Brain microvascular endothelial cell (primary cell): ENCODE results near the gene FXYD2.

Source experiments
- DNase-seq: peaks from one replicate; pipeline ENCODE4 v3.0.0-alpha.2; 2020
- H3K27ac ChIP-seq: fragments of 250-450 bp; sonication (Bioruptor Pico); 2 replicates; pipeline ENCODE4 v1.5.1; 2020; ENCODE audit warnings: mild to moderate bottlenecking, moderate library complexity
- H3K27me3 ChIP-seq: fragments of 250-450 bp; sonication (Bioruptor Pico); replicated peaks from 2 replicates; pipeline ENCODE4 v1.5.1; 2020; ENCODE audit warnings: mild to moderate bottlenecking
- H3K36me3 ChIP-seq: fragments of 250-450 bp; sonication (Bioruptor Pico); replicated peaks from 2 replicates; pipeline ENCODE4 v1.5.1; 2020; ENCODE audit warnings: mild to moderate bottlenecking
- H3K4me3 ChIP-seq: 2 replicates; pipeline ENCODE4 v1.5.1; 2011; ENCODE audit warnings: low read depth, mild to moderate bottlenecking, control low read depth, low read length, moderate library complexity
- in situ Hi-C: cut with HindIII; loops from 2 replicates; pipeline ENCODE4 v1.10.0; 2017; ENCODE audit warnings: low sequenced_read_pairs, low pct_ligation_motif_present
- TF ChIP-seq, protein P1 (sequence below): IDR thresholded peaks from 2 replicates; pipeline ENCODE4 v1.5.1; 2011; ENCODE audit warnings: low read depth, mild to moderate bottlenecking, moderate library complexity, low read length, control low read depth, inconsistent platforms; ENCODE audit errors: missing control alignments

FXYD2 gene

DNA sequence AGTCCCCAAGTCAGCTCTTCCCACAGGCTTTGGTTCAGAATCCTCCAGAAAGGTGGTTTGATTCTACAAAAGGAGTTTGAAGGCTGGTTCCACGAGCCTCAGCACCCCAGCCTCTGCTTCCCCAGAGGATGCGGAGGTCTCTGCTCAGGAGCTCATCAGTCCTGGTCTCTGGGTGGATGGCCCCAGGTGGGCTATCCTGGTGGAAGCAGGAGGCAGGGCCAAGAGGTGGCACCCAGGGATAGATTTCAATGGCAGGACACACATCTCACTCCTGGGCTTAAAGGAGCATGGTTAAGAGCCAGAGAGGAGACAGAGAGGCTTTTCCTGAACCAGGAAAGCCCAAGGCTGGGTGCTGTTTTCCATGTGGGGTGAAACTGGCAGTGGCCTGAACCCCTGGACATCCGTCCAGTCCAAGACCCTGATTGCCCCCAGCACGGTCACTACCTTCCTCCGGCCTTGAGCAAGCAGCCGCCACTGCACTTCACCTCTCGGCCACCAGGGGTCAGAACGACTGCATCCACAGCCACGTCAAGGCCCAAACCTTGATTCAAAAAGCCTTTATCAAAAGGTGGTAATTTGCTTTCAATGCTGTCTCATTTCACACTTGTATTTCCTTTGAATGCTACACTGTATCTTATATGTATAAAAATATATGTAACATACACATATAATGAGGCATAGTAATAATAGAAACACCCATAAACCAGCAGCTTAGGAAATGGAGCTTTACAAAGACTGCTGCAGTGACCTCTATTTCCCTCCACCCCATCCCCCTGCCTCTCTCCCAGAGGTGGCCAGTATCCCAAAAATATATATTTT, 19.3 kb upstream of the FXYD2 start:
- Histone ChIP-seq H3K27me3 (no peaks in the 10 kb centered on the region), H3K4me3 (no peak overlapping the region), H3K36me3 (no peaks in the 10 kb centered on the region), H3K27ac (no peak overlapping the region)
- DNase-seq = peak; percentile 56
- TF ChIP-seq, protein P1, sequence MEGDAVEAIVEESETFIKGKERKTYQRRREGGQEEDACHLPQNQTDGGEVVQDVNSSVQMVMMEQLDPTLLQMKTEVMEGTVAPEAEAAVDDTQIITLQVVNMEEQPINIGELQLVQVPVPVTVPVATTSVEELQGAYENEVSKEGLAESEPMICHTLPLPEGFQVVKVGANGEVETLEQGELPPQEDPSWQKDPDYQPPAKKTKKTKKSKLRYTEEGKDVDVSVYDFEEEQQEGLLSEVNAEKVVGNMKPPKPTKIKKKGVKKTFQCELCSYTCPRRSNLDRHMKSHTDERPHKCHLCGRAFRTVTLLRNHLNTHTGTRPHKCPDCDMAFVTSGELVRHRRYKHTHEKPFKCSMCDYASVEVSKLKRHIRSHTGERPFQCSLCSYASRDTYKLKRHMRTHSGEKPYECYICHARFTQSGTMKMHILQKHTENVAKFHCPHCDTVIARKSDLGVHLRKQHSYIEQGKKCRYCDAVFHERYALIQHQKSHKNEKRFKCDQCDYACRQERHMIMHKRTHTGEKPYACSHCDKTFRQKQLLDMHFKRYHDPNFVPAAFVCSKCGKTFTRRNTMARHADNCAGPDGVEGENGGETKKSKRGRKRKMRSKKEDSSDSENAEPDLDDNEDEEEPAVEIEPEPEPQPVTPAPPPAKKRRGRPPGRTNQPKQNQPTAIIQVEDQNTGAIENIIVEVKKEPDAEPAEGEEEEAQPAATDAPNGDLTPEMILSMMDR = peak; percentile 99
- in situ Hi-C loops = loop anchor here (25.0 kb wide), 1 partner anchor 93 kb away; the partner anchor contains the start of gene TMPRSS13

DNA sequence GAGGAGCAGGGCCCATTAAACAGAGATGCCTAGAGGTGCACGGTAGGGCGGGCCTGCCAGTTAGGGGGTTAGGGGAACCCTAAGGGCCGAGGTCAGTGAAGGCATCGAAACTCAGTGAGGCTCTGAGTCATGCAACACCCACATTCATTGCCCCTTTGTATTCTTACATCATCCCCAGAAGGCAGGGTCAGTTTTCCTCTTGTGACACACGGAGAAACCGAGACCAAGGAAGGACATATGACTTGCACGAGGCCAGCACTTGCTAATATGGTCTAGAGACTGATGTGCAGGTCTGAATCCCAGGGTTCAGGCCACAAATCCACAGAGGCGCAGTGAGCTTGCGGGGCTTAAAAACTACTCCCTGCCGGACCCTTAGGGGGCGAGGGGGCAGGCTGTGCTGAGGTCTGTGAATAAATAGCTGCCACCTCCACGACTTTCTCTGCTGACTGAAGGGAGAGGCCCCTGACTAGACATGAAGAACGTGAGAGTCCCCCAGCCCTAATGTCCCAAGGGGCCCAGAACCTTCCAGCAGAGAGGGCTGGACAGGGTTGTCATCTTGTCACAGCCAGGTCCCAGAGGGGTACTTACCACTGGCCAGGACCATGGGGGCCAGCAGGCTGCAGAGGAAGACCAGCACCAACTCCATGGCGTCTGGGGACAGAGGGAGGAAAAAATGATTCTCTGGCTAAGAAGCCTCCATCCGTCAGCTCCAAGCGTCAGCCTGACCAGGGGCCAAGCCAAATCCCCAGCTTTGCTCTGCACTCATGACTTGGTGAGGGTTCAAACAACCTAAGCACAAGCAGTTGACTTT, 17.8 kb upstream of the FXYD2 start:
- TF ChIP-seq, protein P1 = no peak
- no peaks in the 10 kb centered on the region for H3K36me3 ChIP-seq
- in situ Hi-C loops = loop anchor here (25.0 kb wide), 1 partner anchor 95 kb away; the partner anchor contains the start of gene TMPRSS13
- H3K27ac ChIP-seq = no peak overlapping the region
- DNase-seq = no peak
- peaks cover 2% of the 10 kb centered on the region for H3K27me3 ChIP-seq
- H3K4me3 ChIP-seq = no peak overlapping the region

DNA sequence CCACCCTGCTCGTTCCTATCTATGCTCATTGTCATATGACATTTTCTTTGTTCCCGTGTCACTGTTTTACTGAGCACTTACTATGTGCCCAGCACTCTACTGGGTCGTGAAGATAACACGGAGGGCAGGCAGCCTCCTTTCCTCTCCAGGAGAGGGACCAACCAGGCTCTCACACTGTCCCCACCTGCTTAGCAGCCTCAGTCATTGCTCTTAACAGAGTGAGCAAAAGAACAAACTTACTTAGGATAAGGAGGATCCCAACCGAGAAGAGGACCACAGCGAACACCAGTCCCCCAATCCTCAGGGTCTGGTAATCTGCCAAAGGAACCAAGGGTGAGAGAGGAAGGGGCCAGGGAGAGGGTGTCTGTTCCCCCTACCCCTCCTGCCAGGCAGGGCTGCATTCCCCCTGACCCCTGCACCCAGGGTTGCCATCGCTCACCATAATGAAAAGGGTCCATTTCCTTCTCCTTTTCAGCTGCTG, 17.0 kb upstream of the FXYD2 start:
- Histone ChIP-seq H3K27me3 (peaks cover 2% of the 10 kb centered on the region), H3K27ac (no peak overlapping the region), H3K4me3 (no peak overlapping the region), H3K36me3 (no peaks in the 10 kb centered on the region)
- in situ Hi-C loops = loop anchor here (25.0 kb wide), 1 partner anchor 96 kb away; the partner anchor contains the start of gene TMPRSS13
- no peak for DNase-seq
- TF ChIP-seq, protein P1 = no peak

DNA sequence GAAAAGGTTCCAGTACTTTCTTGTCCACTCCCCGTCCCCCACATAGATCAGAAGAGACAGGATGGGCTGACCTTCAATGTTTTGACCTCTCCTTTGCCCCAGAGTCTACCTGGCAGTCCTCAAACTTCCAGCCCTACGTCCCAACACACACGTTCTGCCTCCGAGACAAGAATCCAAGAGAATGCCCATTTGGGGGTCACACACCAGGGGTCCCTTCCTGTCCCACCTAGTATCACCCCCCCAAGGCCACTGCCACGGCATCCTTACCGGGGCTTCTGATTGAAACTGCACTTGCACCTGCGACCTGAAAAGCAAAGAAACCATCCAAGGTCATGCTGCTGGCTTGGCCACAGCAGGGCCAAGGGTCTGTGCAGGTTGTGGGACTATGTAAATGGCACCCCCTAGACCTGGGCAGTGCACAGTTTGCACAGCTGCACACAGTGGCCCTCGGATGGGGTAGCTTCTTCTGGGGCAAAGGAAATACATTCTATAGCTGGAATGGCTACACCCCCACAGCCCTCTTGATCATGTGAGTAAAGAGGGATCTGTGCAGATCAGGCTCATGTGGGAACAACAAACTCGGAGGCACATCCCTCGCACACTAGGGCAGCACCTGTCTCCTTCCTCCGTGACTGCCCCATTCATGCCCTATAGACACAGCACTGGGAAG, 16.5 kb upstream of the FXYD2 start:
- peaks cover 2% of the 10 kb centered on the region for H3K27me3 ChIP-seq
- no peak overlapping the region for H3K27ac ChIP-seq
- H3K36me3 ChIP-seq = no peaks in the 10 kb centered on the region
- in situ Hi-C loops = loop anchor here (25.0 kb wide), 1 partner anchor 96 kb away; the partner anchor contains the start of gene TMPRSS13
- TF ChIP-seq, protein P1 = no peak
- DNase-seq = no peak
- no peak overlapping the region for H3K4me3 ChIP-seq

DNA sequence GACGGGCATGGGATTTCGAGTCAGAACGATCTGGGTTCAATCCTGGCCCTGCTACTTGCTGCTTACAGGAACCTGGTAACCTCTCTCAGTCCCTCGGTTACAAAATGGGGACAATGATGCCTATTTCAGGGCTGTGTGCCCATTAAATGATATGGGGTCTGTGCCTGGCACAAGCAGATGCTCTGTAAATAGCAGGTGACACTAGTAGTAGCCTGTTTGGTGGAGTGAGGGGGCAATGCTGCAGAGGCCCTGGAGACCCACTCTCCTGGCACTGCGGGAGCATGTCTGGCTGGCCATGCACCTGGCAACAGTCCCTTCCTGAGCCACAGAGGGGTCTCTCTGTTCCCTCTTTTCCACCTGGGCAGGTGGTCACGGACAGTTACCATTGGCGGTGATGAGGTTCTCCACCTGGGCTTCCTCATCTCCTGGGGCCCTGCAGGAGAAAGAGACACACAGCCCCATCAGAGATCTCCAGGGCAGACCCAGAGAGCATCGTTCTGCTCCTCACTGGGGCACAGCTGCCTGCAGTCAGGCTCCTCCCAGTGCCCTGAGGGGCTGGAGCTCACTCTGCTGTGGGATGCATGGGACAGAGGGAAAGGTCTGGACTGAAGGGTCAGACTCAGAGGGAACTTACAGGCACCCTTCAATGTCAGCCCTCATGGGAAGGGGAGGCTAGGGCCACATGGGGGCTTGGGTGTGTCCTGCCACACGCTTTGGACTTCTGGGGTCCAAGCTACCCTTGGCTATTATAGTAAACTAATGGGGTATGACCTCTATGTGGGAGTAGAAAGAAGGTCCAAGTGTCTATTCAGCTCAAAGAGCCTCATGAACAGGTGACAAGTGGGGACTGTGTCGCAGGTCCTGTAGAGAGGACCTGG, 15.6 kb upstream of the FXYD2 start:
- H3K36me3 ChIP-seq = no peaks in the 10 kb centered on the region
- H3K27ac ChIP-seq = no peak overlapping the region
- H3K27me3 ChIP-seq = peaks cover 2% of the 10 kb centered on the region
- DNase-seq = no peak
- H3K4me3 ChIP-seq = no peak overlapping the region
- TF ChIP-seq, protein P1 = no peak
- in situ Hi-C loops = loop anchor here (25.0 kb wide), 1 partner anchor 97 kb away; the partner anchor contains the start of gene TMPRSS13
